Mesendoderm (in vitro differentiated cells): ENCODE results near the gene SIGLEC11.

Source experiments
- DNase-seq: peaks from one replicate; pipeline ENCODE4 v3.0.0; 2013
- H2AK5ac ChIP-seq: 2 replicates; pipeline ENCODE4 v1.6.1; 2013; ENCODE audit warnings: low read length, inconsistent platforms
- H2BK120ac ChIP-seq: 2 replicates; pipeline ENCODE4 v1.6.1; 2013; ENCODE audit warnings: low read depth, mild to moderate bottlenecking, low read length, moderate library complexity, mixed read lengths
- H2BK15ac ChIP-seq: replicated peaks from 2 replicates; pipeline ENCODE4 v1.6.1; 2013; ENCODE audit warnings: low read depth, mild to moderate bottlenecking, moderate library complexity
- H2BK5ac ChIP-seq: 2 replicates; pipeline ENCODE4 v1.6.1; 2013; ENCODE audit warnings: low read length, inconsistent platforms
- H3K18ac ChIP-seq: 2 replicates; pipeline ENCODE4 v1.6.1; 2013; ENCODE audit warnings: mild to moderate bottlenecking, low read length, mixed read lengths
- H3K23ac ChIP-seq: one replicate; pipeline ENCODE4 v1.6.1; 2013; ENCODE audit warnings: low read length
- H3K27ac ChIP-seq: 2 replicates; pipeline ENCODE4 v1.5.1; 2013; ENCODE audit warnings: low read depth, mild to moderate bottlenecking, inconsistent platforms, low read length, moderate library complexity
- H3K27me3 ChIP-seq: 2 replicates; pipeline ENCODE4 v1.6.1; 2013; ENCODE audit warnings: low read length, control low read depth, mild to moderate bottlenecking, inconsistent platforms; ENCODE audit not compliant: insufficient read depth, poor library complexity
- H3K36me3 ChIP-seq: 2 replicates; pipeline ENCODE4 v1.6.1; 2013; ENCODE audit warnings: low read length, inconsistent platforms; ENCODE audit not compliant: control insufficient read depth, insufficient read depth
- H3K4ac ChIP-seq: one replicate; pipeline ENCODE4 v1.6.1; 2013; ENCODE audit warnings: low read depth, mild to moderate bottlenecking, low read length, moderate library complexity
- H3K4me1 ChIP-seq: 2 replicates; pipeline ENCODE4 v1.6.1; 2013; ENCODE audit warnings: low read depth, low read length, inconsistent platforms; ENCODE audit not compliant: control insufficient read depth
- H3K4me2 ChIP-seq: 2 replicates; pipeline ENCODE4 v1.6.1; 2013; ENCODE audit warnings: low read length
- H3K4me3 ChIP-seq: 2 replicates; pipeline ENCODE4 v1.5.1; 2013; ENCODE audit warnings: mild to moderate bottlenecking, low read length
- H3K56ac ChIP-seq: one replicate; pipeline ENCODE4 v1.6.1; 2013; ENCODE audit warnings: low read length
- H3K79me1 ChIP-seq: 2 replicates; pipeline ENCODE4 v1.6.1; 2013; ENCODE audit warnings: low read length, inconsistent platforms
- H3K79me2 ChIP-seq: 2 replicates; pipeline ENCODE4 v1.6.1; 2013; ENCODE audit warnings: mild to moderate bottlenecking, low read length; ENCODE audit not compliant: control insufficient read depth, insufficient read depth
- H3K9ac ChIP-seq: 2 replicates; pipeline ENCODE4 v1.6.1; 2013; ENCODE audit warnings: low read length, inconsistent platforms
- H4K5ac ChIP-seq: one replicate; pipeline ENCODE4 v1.6.1; 2013; ENCODE audit warnings: low read length
- H4K8ac ChIP-seq: one replicate; pipeline ENCODE4 v1.6.1; 2013; ENCODE audit warnings: low read depth, mild to moderate bottlenecking, control low read depth, low read length, moderate library complexity
- WGBS: extraction: QIAGEN DNeasy Blood & Tissue Kit; methylation state at CpG from one replicate; pipeline ENCODE4 v1.1.7; 2013; ENCODE audit warnings: low lambda C conversion rate, missing lambda C conversion rate; ENCODE audit not compliant: insufficient coverage; ENCODE audit errors: extremely low coverage; 5-methylcytosine and 5-hydroxymethylcytosine counted together

The SIGLEC11 gene

GRCh38 chr19:49977881-49978280 is 16.9 kb upstream of the SIGLEC11 start:
- H2BK15ac ChIP-seq: no peak overlapping the region
- no peak overlapping the region for H4K5ac ChIP-seq
- H3K56ac ChIP-seq: no peak overlapping the region
- H3K18ac ChIP-seq: no peak overlapping the region
- H2BK5ac ChIP-seq: no peak overlapping the region
- no peak overlapping the region for H2BK120ac ChIP-seq
- no peak overlapping the region for H3K27ac ChIP-seq
- no peaks in the 10 kb centered on the region for H3K4me1 ChIP-seq
- H3K79me1 ChIP-seq: no peaks in the 10 kb centered on the region
- H3K4me2 ChIP-seq: no peak overlapping the region
- H3K4me3 ChIP-seq: no peak overlapping the region
- H3K36me3 ChIP-seq: no peaks in the 10 kb centered on the region
- no peaks in the 10 kb centered on the region for H3K79me2 ChIP-seq
- WGBS: no CpG with 5 or more reads among the region's 18 CpGs
- no peak overlapping the region for H4K8ac ChIP-seq
- no peak overlapping the region for H3K4ac ChIP-seq
- no peak overlapping the region for H2AK5ac ChIP-seq
- H3K27me3 ChIP-seq: no peaks in the 10 kb centered on the region
- DNase-seq: no peak
- no peak overlapping the region for H3K23ac ChIP-seq
- H3K9ac ChIP-seq: no peak overlapping the region

DNA sequence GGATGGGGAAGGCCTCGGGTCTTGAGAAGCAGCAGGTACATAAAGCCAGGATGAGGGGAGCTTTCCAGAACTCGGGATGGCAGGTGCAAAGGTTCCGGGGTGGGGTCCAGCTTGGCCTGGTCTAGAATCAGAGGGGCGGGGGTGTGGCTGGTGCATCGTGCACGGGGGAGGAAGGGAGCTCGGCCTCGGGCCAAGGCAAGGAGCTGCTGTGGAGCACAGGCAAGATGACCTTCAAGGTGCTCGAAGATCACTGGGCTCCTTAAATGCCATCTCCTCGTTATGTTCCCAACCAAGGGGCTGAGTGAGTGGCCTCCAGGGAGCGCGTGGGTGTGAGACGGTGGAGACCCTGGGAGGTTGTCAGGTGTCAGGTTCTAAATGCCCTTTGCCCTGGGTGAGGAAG is 16.1 kb upstream of the SIGLEC11 start:
- no peak for DNase-seq
- H2BK120ac ChIP-seq: no peak overlapping the region
- no peaks in the 10 kb centered on the region for H3K36me3 ChIP-seq
- H3K4ac ChIP-seq: no peak overlapping the region
- no peak overlapping the region for H2BK15ac ChIP-seq
- no CpG with 5 or more reads among the region's 13 CpGs for WGBS
- no peak overlapping the region for H3K4me3 ChIP-seq
- no peak overlapping the region for H2AK5ac ChIP-seq
- H4K8ac ChIP-seq: no peak overlapping the region
- no peak overlapping the region for H3K27ac ChIP-seq
- no peaks in the 10 kb centered on the region for H3K79me1 ChIP-seq
- no peak overlapping the region for H3K9ac ChIP-seq
- no peak overlapping the region for H3K56ac ChIP-seq
- H3K4me1 ChIP-seq: no peaks in the 10 kb centered on the region
- no peak overlapping the region for H2BK5ac ChIP-seq
- no peak overlapping the region for H3K23ac ChIP-seq
- H4K5ac ChIP-seq: no peak overlapping the region
- no peaks in the 10 kb centered on the region for H3K27me3 ChIP-seq
- no peak overlapping the region for H3K18ac ChIP-seq
- no peaks in the 10 kb centered on the region for H3K79me2 ChIP-seq
- H3K4me2 ChIP-seq: no peak overlapping the region

GRCh38 chr19:49976496-49976895 is 15.5 kb upstream of the SIGLEC11 start:
- Histone ChIP-seq H3K27ac (no peak overlapping the region), H4K8ac (no peak overlapping the region), H3K56ac (no peak overlapping the region), H3K18ac (no peak overlapping the region), H4K5ac (no peak overlapping the region), H2BK15ac (no peak overlapping the region), H2BK120ac (no peak overlapping the region), H3K36me3 (no peaks in the 10 kb centered on the region), H3K27me3 (no peaks in the 10 kb centered on the region), H3K79me2 (no peaks in the 10 kb centered on the region), H3K23ac (no peak overlapping the region), H3K9ac (no peak overlapping the region), H3K4me1 (no peaks in the 10 kb centered on the region), H3K4me2 (no peak overlapping the region), H2AK5ac (no peak overlapping the region), H2BK5ac (no peak overlapping the region), H3K4me3 (no peak overlapping the region), H3K79me1 (no peaks in the 10 kb centered on the region), H3K4ac (no peak overlapping the region)
- no CpG with 5 or more reads among the region's 3 CpGs for WGBS
- peak; percentile 10 for DNase-seq

DNA sequence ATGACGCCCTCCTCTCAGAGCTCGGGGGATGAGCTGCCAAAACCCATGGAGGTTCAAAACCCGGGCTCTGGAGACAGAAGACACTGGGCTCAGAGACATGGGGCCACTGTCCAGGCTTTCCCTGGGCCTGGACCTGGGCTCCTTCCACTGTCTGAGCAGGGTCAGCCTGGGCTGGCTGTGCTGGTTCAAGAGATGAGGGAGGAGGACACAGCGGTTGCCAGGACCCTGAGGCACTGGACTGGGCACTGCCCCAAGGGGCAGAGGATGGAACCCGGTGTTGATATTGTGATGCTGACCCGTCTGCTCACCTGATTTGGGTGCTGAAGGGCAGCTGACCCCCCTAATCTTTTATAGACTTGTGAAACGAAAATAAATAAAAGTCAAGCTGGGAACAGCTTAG is 14.1 kb upstream of the SIGLEC11 start:
- Histone ChIP-seq H3K27me3 (no peaks in the 10 kb centered on the region), H3K23ac (no peak overlapping the region), H2AK5ac (no peak overlapping the region), H2BK5ac (no peak overlapping the region), H3K56ac (no peak overlapping the region), H3K27ac (no peak overlapping the region), H3K9ac (no peak overlapping the region), H3K4ac (no peak overlapping the region), H3K36me3 (no peaks in the 10 kb centered on the region), H3K4me3 (no peak overlapping the region), H4K5ac (no peak overlapping the region), H3K4me1 (no peaks in the 10 kb centered on the region), H3K4me2 (no peak overlapping the region), H2BK120ac (no peak overlapping the region), H3K79me2 (no peaks in the 10 kb centered on the region), H3K18ac (no peak overlapping the region), H3K79me1 (no peaks in the 10 kb centered on the region), H4K8ac (no peak overlapping the region), H2BK15ac (no peak overlapping the region)
- no CpG with 5 or more reads among the region's 7 CpGs for WGBS
- DNase-seq: no peak

DNA sequence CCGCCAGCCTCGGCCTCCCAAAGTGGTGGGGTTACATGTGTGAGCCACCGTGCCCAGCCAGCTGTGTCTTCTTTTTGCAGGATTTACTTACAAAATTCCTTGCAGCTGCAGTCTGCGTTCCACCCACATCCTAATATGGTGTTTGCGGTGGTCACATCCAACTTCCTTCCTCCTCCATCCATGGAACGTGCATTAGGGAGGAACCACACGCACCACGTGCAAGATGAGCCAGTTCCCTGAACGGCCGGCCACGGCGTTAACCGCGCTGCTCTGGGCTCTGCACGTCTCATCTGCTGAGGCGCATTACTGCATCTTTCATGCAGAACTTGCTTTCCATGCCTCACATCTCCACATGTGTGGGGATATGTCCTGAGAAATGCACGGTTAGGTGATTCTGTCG is 13.0 kb upstream of the SIGLEC11 start:
- H3K9ac ChIP-seq: no peak overlapping the region
- no peak for DNase-seq
- H3K56ac ChIP-seq: no peak overlapping the region
- H3K23ac ChIP-seq: no peak overlapping the region
- H3K27me3 ChIP-seq: no peaks in the 10 kb centered on the region
- H3K4ac ChIP-seq: no peak overlapping the region
- H3K36me3 ChIP-seq: no peaks in the 10 kb centered on the region
- no peak overlapping the region for H3K4me3 ChIP-seq
- no CpG with 5 or more reads among the region's 18 CpGs for WGBS
- no peak overlapping the region for H4K8ac ChIP-seq
- no peak overlapping the region for H2BK5ac ChIP-seq
- no peaks in the 10 kb centered on the region for H3K4me1 ChIP-seq
- H2BK120ac ChIP-seq: no peak overlapping the region
- no peak overlapping the region for H3K18ac ChIP-seq
- no peak overlapping the region for H4K5ac ChIP-seq
- H3K27ac ChIP-seq: no peak overlapping the region
- H2AK5ac ChIP-seq: no peak overlapping the region
- no peaks in the 10 kb centered on the region for H3K79me1 ChIP-seq
- no peak overlapping the region for H3K4me2 ChIP-seq
- H3K79me2 ChIP-seq: no peaks in the 10 kb centered on the region
- no peak overlapping the region for H2BK15ac ChIP-seq

DNA sequence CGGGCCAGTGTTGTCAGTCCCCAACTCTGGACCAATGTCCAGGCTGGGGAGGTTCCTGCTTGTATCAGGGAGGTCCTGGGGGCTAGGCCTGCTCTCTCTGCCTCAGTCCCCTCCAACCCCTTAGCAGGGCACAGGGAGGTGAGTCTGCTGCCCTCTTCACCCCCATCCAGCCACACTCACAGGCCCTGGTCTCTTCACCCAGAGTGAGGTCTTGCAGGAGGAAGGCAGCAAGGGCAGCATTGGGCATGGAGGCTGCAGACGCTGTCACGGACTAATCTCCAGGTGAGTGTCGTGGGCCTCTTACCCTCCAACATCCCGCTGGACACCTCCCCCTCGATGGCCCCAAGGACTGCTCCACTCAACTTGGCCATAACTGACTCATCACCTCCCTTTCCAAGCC is 11.9 kb upstream of the SIGLEC11 start:
- Histone ChIP-seq H2AK5ac (no peak overlapping the region), H3K36me3 (no peaks in the 10 kb centered on the region), H3K4me1 (no peaks in the 10 kb centered on the region), H3K4me2 (no peak overlapping the region), H4K5ac (no peak overlapping the region), H3K18ac (no peak overlapping the region), H3K79me2 (no peaks in the 10 kb centered on the region), H3K79me1 (no peaks in the 10 kb centered on the region), H3K27ac (no peak overlapping the region), H2BK15ac (no peak overlapping the region), H3K23ac (no peak overlapping the region), H3K56ac (no peak overlapping the region), H3K27me3 (no peaks in the 10 kb centered on the region), H2BK120ac (no peak overlapping the region), H2BK5ac (no peak overlapping the region), H3K4ac (no peak overlapping the region), H4K8ac (no peak overlapping the region), H3K4me3 (no peak overlapping the region), H3K9ac (no peak overlapping the region)
- DNase-seq: no peak
- WGBS: no CpG with 5 or more reads among the region's 6 CpGs
